Ovary (tissue), 3 donors: ENCODE results near the gene MYL11.

ENCODE experiments used
- EP300 ChIP-seq: sonication (generic); formaldehyde crosslinking; IDR thresholded peaks from one replicate; pipeline ENCODE4 v1.6.1; 2017; ENCODE audit warnings: antibody characterized with exemption
- POLR2A ChIP-seq: fragments of 450-650 bp; IDR thresholded peaks from one replicate; pipeline ENCODE4 v1.6.1; 2017; ENCODE audit warnings: antibody characterized with exemption, mild to moderate bottlenecking, moderate library complexity
- TF ChIP-seq, protein P1 (sequence below), 3 donors: fragments of 450-650 bp in 2 of 3; fragments of 200-600 bp in 1 of 3; IDR thresholded peaks; one replicate each; pipeline versions ENCODE4 v1.5.1 to v1.8.0; 2016 to 2022; ENCODE audit warnings: antibody characterized with exemption in 3 of 3, mild to moderate bottlenecking in 1 of 3
- donor health status: DM: no; HTN: no; CAD: no.

DNA sequence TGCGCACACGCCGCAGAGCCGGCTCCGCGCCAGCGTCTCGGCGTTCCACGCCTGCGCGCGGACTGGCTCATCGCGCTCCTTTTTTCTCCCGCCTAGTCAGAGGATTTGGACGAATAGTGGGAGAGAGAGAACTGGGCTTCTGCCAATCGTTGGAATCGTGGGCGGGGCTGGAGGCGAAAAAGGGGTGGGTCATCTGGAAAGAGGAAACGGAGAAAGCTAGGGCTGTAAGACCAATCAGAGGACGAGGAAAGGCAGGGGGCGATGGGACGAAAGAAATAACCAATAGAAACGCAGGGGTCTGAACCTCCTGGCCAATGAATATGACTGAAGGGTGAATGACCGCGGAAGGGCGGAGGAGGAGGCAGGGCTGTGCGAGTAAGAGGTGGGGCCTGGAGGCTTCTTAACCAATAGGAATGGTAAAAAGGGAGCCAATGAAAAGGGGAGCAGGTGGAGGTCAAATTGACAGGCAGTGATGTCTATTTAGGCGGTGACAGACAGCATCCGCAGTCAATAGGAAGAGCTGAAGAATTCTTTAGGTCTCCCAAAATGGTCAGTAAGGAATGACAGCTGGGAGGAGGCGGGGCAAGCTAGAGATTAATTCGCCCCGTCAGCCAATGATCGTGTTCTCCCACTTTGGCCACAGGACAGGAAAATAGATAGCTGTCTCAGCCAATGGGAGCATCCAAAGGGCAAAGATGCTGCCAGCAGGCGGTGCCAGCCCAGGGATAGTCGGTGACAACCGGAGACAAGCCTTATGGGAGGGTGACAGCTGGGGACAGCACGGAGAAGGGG is 4.0 kb upstream of the MYL11 start, which contains the start of gene TBC1D10B:
- TF ChIP-seq, protein P1, sequence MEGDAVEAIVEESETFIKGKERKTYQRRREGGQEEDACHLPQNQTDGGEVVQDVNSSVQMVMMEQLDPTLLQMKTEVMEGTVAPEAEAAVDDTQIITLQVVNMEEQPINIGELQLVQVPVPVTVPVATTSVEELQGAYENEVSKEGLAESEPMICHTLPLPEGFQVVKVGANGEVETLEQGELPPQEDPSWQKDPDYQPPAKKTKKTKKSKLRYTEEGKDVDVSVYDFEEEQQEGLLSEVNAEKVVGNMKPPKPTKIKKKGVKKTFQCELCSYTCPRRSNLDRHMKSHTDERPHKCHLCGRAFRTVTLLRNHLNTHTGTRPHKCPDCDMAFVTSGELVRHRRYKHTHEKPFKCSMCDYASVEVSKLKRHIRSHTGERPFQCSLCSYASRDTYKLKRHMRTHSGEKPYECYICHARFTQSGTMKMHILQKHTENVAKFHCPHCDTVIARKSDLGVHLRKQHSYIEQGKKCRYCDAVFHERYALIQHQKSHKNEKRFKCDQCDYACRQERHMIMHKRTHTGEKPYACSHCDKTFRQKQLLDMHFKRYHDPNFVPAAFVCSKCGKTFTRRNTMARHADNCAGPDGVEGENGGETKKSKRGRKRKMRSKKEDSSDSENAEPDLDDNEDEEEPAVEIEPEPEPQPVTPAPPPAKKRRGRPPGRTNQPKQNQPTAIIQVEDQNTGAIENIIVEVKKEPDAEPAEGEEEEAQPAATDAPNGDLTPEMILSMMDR (IDR thresholded peaks at IDR 0.05) = peak in 1 of 3 donors; percentile 43
- TF ChIP-seq POLR2A (no peak), EP300 (no peak)
